ENCODE results near the gene SSTR4.

GRCh38 chr20:23019403-23019802 lies 15.7 kb upstream of the SSTR4 start:
- TF ChIP-seq CTCF (CRISPR knock-in tag; IDR thresholded peaks at IDR 0.05): 0 out of 2 replicates have a peak, but pooled peaks have one; percentile 4
- no peak for TF ChIP-seq MEIS2 (CRISPR knock-in tag; IDR thresholded peaks at IDR 0.05)
- no peak for TF ChIP-seq ZNF550 (CRISPR knock-in tag; IDR thresholded peaks at IDR 0.05; ENCODE audit: borderline replicate concordance)
- TF ChIP-seq TCF12 (IDR thresholded peaks at IDR 0.05): no peak
- TF ChIP-seq TCF12 (CRISPR knock-in tag; IDR thresholded peaks at IDR 0.05): no peak
- TF ChIP-seq ZZZ3 (CRISPR knock-in tag; IDR thresholded peaks at IDR 0.05; ENCODE audit: borderline replicate concordance): no peak
- TF ChIP-seq CBX2 (IDR thresholded peaks at IDR 0.05; ENCODE audit: low read depth, low read length): no peak
- TF ChIP-seq CBX2 (CRISPR knock-in tag; IDR thresholded peaks at IDR 0.05; ENCODE audit: low read depth): no peak
- TF ChIP-seq ZBTB25 (CRISPR knock-in tag; IDR thresholded peaks at IDR 0.05): no peak
- no peak for TF ChIP-seq REXO4 (CRISPR knock-in tag; IDR thresholded peaks at IDR 0.05; ENCODE audit: borderline replicate concordance)
- TF ChIP-seq EZH2 (conservative IDR thresholded peaks at IDR 0.05; ENCODE audit: low read depth, low read length): no peak
- TF ChIP-seq BCLAF1 (IDR thresholded peaks at IDR 0.05): no peak
- TF ChIP-seq ZBTB33 (CRISPR knock-in tag; IDR thresholded peaks at IDR 0.05): no peak

Data from HepG2 (cell line).